ENCODE data around the gene DDX10. TPM values are rescaled to one million over a fixed set of nuclear protein-coding genes. Genes with fewer than 3 reads are reported as not detected.

DDX10 gene
- total and polyA plus RNA-seq, 3 experiments from 2014 or later: 17.5 to 51.6 (median 49.8) TPM

- no peak for DNase-seq
- Mint-ChIP-seq H3K36me3 (peaks cover 0 to 3% (median 0%) of the 10 kb centered on the region in 3 donors), H3K4me1 (no peaks in the 10 kb centered on the region), H3K9me3 (no peaks in the 10 kb centered on the region), H3K27ac (no peak overlapping the region), H3K4me3 (no peak overlapping the region), H3K27me3 (no peaks in the 10 kb centered on the region)
- Histone ChIP-seq H3K4me1 (ENCODE audit: insufficient read depth, low read length) (no peaks in the 10 kb centered on the region), H3K36me3 (ENCODE audit: insufficient read depth, low read length) (no peaks in the 10 kb centered on the region), H3K9me3 (ENCODE audit: low read length) (no peaks in the 10 kb centered on the region), H3K27me3 (ENCODE audit: insufficient read depth, low read length, poor library complexity, severe bottlenecking) (no peaks in the 10 kb centered on the region), H3K4me3 (ENCODE audit: low read length) (no peak overlapping the region), H3K27ac (ENCODE audit: low read depth, low read length) (no peak overlapping the region)
- ChIA-PET POLR2A (no interaction called here), CTCF (interaction anchor here (1.8 kb wide), 1 partner anchor 20 kb away, joined by 5 read pairs; no protein-coding TSS in a partner anchor)
These were observed 209.1 kb downstream of the DDX10 start for GRCh38 chr11:108873941-108874340.

- Histone ChIP-seq H3K27me3 (ENCODE audit: insufficient read depth, low read length, poor library complexity, severe bottlenecking) (no peaks in the 10 kb centered on the region), H3K4me3 (ENCODE audit: low read length) (no peak overlapping the region), H3K9me3 (ENCODE audit: low read length) (no peaks in the 10 kb centered on the region), H3K27ac (ENCODE audit: low read depth, low read length) (no peak overlapping the region), H3K4me1 (ENCODE audit: insufficient read depth, low read length) (no peaks in the 10 kb centered on the region), H3K36me3 (ENCODE audit: insufficient read depth, low read length) (no peaks in the 10 kb centered on the region)
- no peak overlapping the region for H3K4me3 Mint-ChIP-seq
- H3K36me3 Mint-ChIP-seq: peaks cover 0 to 3% (median 0%) of the 10 kb centered on the region in 3 donors
- DNase-seq: no peak
- no peaks in the 10 kb centered on the region for H3K9me3 Mint-ChIP-seq
- H3K27ac Mint-ChIP-seq: no peak overlapping the region
- ChIA-PET POLR2A (no interaction called here), CTCF (interaction anchor here (1.8 kb wide), 1 partner anchor 21 kb away, joined by 5 read pairs; no protein-coding TSS in a partner anchor)
- H3K27me3 Mint-ChIP-seq: no peaks in the 10 kb centered on the region
- no peaks in the 10 kb centered on the region for H3K4me1 Mint-ChIP-seq
These were observed 210.3 kb downstream of the DDX10 start for GRCh38 chr11:108875134-108875533.

- Histone ChIP-seq H3K4me3 (ENCODE audit: low read length) (no peak overlapping the region), H3K27me3 (ENCODE audit: insufficient read depth, low read length, poor library complexity, severe bottlenecking) (no peaks in the 10 kb centered on the region), H3K36me3 (ENCODE audit: insufficient read depth, low read length) (no peaks in the 10 kb centered on the region), H3K9me3 (ENCODE audit: low read length) (no peaks in the 10 kb centered on the region), H3K4me1 (ENCODE audit: insufficient read depth, low read length) (no peaks in the 10 kb centered on the region), H3K27ac (ENCODE audit: low read depth, low read length) (no peak overlapping the region)
- peaks cover 0 to 1% (median 0%) of the 10 kb centered on the region in 3 donors for H3K36me3 Mint-ChIP-seq
- DNase-seq: no peak
- H3K9me3 Mint-ChIP-seq: no peaks in the 10 kb centered on the region
- ChIA-PET POLR2A (no interaction called here), CTCF (no interaction called here)
- no peak overlapping the region for H3K4me3 Mint-ChIP-seq
- peaks cover 0 to 3% (median under 1%) of the 10 kb centered on the region in 3 donors for H3K4me1 Mint-ChIP-seq
- H3K27me3 Mint-ChIP-seq: no peaks in the 10 kb centered on the region
- no peak overlapping the region for H3K27ac Mint-ChIP-seq
These were observed 212.3 kb downstream of the DDX10 start for GRCh38 chr11:108877178-108877577.

- DNase-seq: no peak
- no peaks in the 10 kb centered on the region for H3K9me3 ChIP-seq (ENCODE audit: low read length)
- CTCF ChIA-PET: no interaction called here
- H3K9me3 Mint-ChIP-seq: no peaks in the 10 kb centered on the region
- no peak overlapping the region for H3K4me3 Mint-ChIP-seq
- H3K27ac ChIP-seq (ENCODE audit: low read depth, low read length): no peak overlapping the region
- no peaks in the 10 kb centered on the region for H3K4me1 ChIP-seq (ENCODE audit: insufficient read depth, low read length)
- no peaks in the 10 kb centered on the region for H3K27me3 Mint-ChIP-seq
- H3K36me3 ChIP-seq (ENCODE audit: insufficient read depth, low read length): no peaks in the 10 kb centered on the region
- peaks cover 0 to 1% (median 0%) of the 10 kb centered on the region in 3 donors for H3K36me3 Mint-ChIP-seq
- POLR2A ChIA-PET: no interaction called here
- H3K27ac Mint-ChIP-seq: no peak overlapping the region
- H3K4me3 ChIP-seq (ENCODE audit: low read length): no peak overlapping the region
- no peaks in the 10 kb centered on the region for H3K27me3 ChIP-seq (ENCODE audit: insufficient read depth, low read length, poor library complexity, severe bottlenecking)
- peaks cover 0 to 9% (median 7%) of the 10 kb centered on the region in 3 donors for H3K4me1 Mint-ChIP-seq
These were observed 215.6 kb downstream of the DDX10 start for GRCh38 chr11:108880510-108880909.

- no peak overlapping the region for H3K27ac Mint-ChIP-seq
- no peak for DNase-seq
- Histone ChIP-seq H3K9me3 (ENCODE audit: low read length) (no peaks in the 10 kb centered on the region), H3K36me3 (ENCODE audit: insufficient read depth, low read length) (no peaks in the 10 kb centered on the region), H3K27ac (ENCODE audit: low read depth, low read length) (no peak overlapping the region), H3K27me3 (ENCODE audit: insufficient read depth, low read length, poor library complexity, severe bottlenecking) (no peaks in the 10 kb centered on the region), H3K4me1 (ENCODE audit: insufficient read depth, low read length) (no peaks in the 10 kb centered on the region), H3K4me3 (ENCODE audit: low read length) (no peak overlapping the region)
- no peaks in the 10 kb centered on the region for H3K9me3 Mint-ChIP-seq
- no peak overlapping the region for H3K4me3 Mint-ChIP-seq
- no peaks in the 10 kb centered on the region for H3K27me3 Mint-ChIP-seq
- CTCF ChIA-PET: no interaction called here
- H3K4me1 Mint-ChIP-seq: peaks cover 0 to 10% (median 9%) of the 10 kb centered on the region in 3 donors
- H3K36me3 Mint-ChIP-seq: peaks cover 0 to 1% (median 0%) of the 10 kb centered on the region in 3 donors
- POLR2A ChIA-PET: no interaction called here
These were observed 216.3 kb downstream of the DDX10 start for GRCh38 chr11:108881131-108881530.

- DNase-seq: no peak
- Histone ChIP-seq H3K4me3 (ENCODE audit: low read length) (no peak overlapping the region), H3K9me3 (ENCODE audit: low read length) (no peaks in the 10 kb centered on the region), H3K27ac (ENCODE audit: low read depth, low read length) (no peak overlapping the region), H3K36me3 (ENCODE audit: insufficient read depth, low read length) (no peaks in the 10 kb centered on the region), H3K4me1 (ENCODE audit: insufficient read depth, low read length) (no peaks in the 10 kb centered on the region), H3K27me3 (ENCODE audit: insufficient read depth, low read length, poor library complexity, severe bottlenecking) (no peaks in the 10 kb centered on the region)
- no peaks in the 10 kb centered on the region for H3K9me3 Mint-ChIP-seq
- H3K36me3 Mint-ChIP-seq: no peaks in the 10 kb centered on the region
- CTCF ChIA-PET: no interaction called here
- peaks cover 0 to 12% (median 10%) of the 10 kb centered on the region in 3 donors for H3K4me1 Mint-ChIP-seq
- H3K27ac Mint-ChIP-seq: no peak overlapping the region
- H3K4me3 Mint-ChIP-seq: no peak overlapping the region
- no peaks in the 10 kb centered on the region for H3K27me3 Mint-ChIP-seq
- POLR2A ChIA-PET: no interaction called here
These were observed 217.5 kb downstream of the DDX10 start for GRCh38 chr11:108882211-108882831.

- Histone ChIP-seq H3K4me1 (ENCODE audit: insufficient read depth, low read length) (no peaks in the 10 kb centered on the region), H3K9me3 (ENCODE audit: low read length) (no peaks in the 10 kb centered on the region), H3K36me3 (ENCODE audit: insufficient read depth, low read length) (no peaks in the 10 kb centered on the region), H3K4me3 (ENCODE audit: low read length) (no peak overlapping the region), H3K27me3 (ENCODE audit: insufficient read depth, low read length, poor library complexity, severe bottlenecking) (no peaks in the 10 kb centered on the region), H3K27ac (ENCODE audit: low read depth, low read length) (no peak overlapping the region)
- H3K9me3 Mint-ChIP-seq: no peaks in the 10 kb centered on the region
- peaks cover 0 to 4% (median 0%) of the 10 kb centered on the region in 3 donors for H3K36me3 Mint-ChIP-seq
- H3K27ac Mint-ChIP-seq: peak overlapping the region in 1 of 8 donors; percentile 2
- no peak overlapping the region for H3K4me3 Mint-ChIP-seq
- ChIA-PET POLR2A (no interaction called here), CTCF (no interaction called here)
- no peak for DNase-seq
- H3K27me3 Mint-ChIP-seq: no peaks in the 10 kb centered on the region
- H3K4me1 Mint-ChIP-seq: peaks cover 2 to 16% (median 15%) of the 10 kb centered on the region in 3 donors
These were observed 221.3 kb downstream of the DDX10 start for GRCh38 chr11:108886005-108886659.

GRCh38 chr11:108886660-108887009 lies 221.8 kb downstream of the DDX10 start:
- Mint-ChIP-seq H3K36me3 (peaks cover 0 to 7% (median 3%) of the 10 kb centered on the region in 3 donors), H3K4me3 (no peak overlapping the region), H3K9me3 (no peaks in the 10 kb centered on the region), H3K4me1 (peaks cover 2 to 16% (median 15%) of the 10 kb centered on the region in 3 donors), H3K27me3 (no peaks in the 10 kb centered on the region), H3K27ac (no peak overlapping the region)
- no peaks in the 10 kb centered on the region for H3K9me3 ChIP-seq (ENCODE audit: low read length)
- H3K27me3 ChIP-seq (ENCODE audit: insufficient read depth, low read length, poor library complexity, severe bottlenecking): no peaks in the 10 kb centered on the region
- POLR2A ChIA-PET: no interaction called here
- H3K27ac ChIP-seq (ENCODE audit: low read depth, low read length): no peak overlapping the region
- H3K36me3 ChIP-seq (ENCODE audit: insufficient read depth, low read length): no peaks in the 10 kb centered on the region
- H3K4me3 ChIP-seq (ENCODE audit: low read length): no peak overlapping the region
- DNase-seq: no peak
- CTCF ChIA-PET: no interaction called here
- H3K4me1 ChIP-seq (ENCODE audit: insufficient read depth, low read length): no peaks in the 10 kb centered on the region
